BE2C (cell line): ENCODE results near the gene ANKRD1.
"Not testable (repeated sequence)": the region's sequence is repeated elsewhere in the genome, so short reads cannot be mapped to it uniquely, and the experiment has no call there.

Experiments
- DNase-seq: peaks from one replicate; pipeline ENCODE4 v3.0.0-alpha.2; 2020
- H3K27me3 ChIP-seq: fragments of 250-450 bp; sonication (Bioruptor Pico); 2 replicates; pipeline ENCODE4 v1.5.1; 2020; ENCODE audit warnings: mild to moderate bottlenecking
- H3K36me3 ChIP-seq: fragments of 250-450 bp; sonication (Bioruptor Pico); 2 replicates; pipeline ENCODE4 v1.5.1; 2020; ENCODE audit warnings: mild to moderate bottlenecking
- H3K4me1 ChIP-seq: fragments of 250-450 bp; sonication (Bioruptor Pico); 2 replicates; pipeline ENCODE4 v1.5.1; 2020
- H3K4me3 ChIP-seq: 2 replicates; pipeline ENCODE4 v1.5.1; 2011; ENCODE audit warnings: low read depth, low read length
- H3K9me3 ChIP-seq: fragments of 250-450 bp; sonication (Bioruptor Pico); 2 replicates; pipeline ENCODE4 v1.5.1; 2020
- CTCF ChIP-seq: IDR thresholded peaks from 2 replicates; pipeline ENCODE4 v1.5.1; 2012; ENCODE audit warnings: mild to moderate bottlenecking, low read depth, low read length

ANKRD1 gene

GRCh38 chr10:90958781-90959180, 37.9 kb upstream of the ANKRD1 start:
- no peak for DNase-seq
- Histone ChIP-seq H3K36me3 (no peaks in the 10 kb centered on the region), H3K4me3 (no peak overlapping the region), H3K9me3 (no peaks in the 10 kb centered on the region), H3K4me1 (peaks cover 5% of the 10 kb centered on the region), H3K27me3 (no peaks in the 10 kb centered on the region)
- TF ChIP-seq CTCF = no peak

- H3K36me3 ChIP-seq = no peaks in the 10 kb centered on the region
- no peak for DNase-seq
- no peaks in the 10 kb centered on the region for H3K27me3 ChIP-seq
- H3K4me3 ChIP-seq = no peak overlapping the region
- no peaks in the 10 kb centered on the region for H3K9me3 ChIP-seq
- no peak for TF ChIP-seq CTCF
- no peaks in the 10 kb centered on the region for H3K4me1 ChIP-seq
Measured at GRCh38 chr10:90947030-90947960, 26.4 kb upstream of the ANKRD1 start.

- TF ChIP-seq CTCF = no peak
- no peaks in the 10 kb centered on the region for H3K36me3 ChIP-seq
- no peak for DNase-seq
- no peaks in the 10 kb centered on the region for H3K27me3 ChIP-seq
- no peak overlapping the region for H3K4me3 ChIP-seq
- H3K4me1 ChIP-seq = no peaks in the 10 kb centered on the region
- H3K9me3 ChIP-seq = no peaks in the 10 kb centered on the region
Measured at GRCh38 chr10:90945491-90946070, 24.7 kb upstream of the ANKRD1 start.

- H3K36me3 ChIP-seq = no peaks in the 10 kb centered on the region
- H3K9me3 ChIP-seq = no peaks in the 10 kb centered on the region
- H3K4me3 ChIP-seq = no peak overlapping the region
- no peak for DNase-seq
- H3K4me1 ChIP-seq = no peaks in the 10 kb centered on the region
- no peaks in the 10 kb centered on the region for H3K27me3 ChIP-seq
- TF ChIP-seq CTCF = no peak
Measured at GRCh38 chr10:90944749-90945148, 23.9 kb upstream of the ANKRD1 start.

- not testable (repeated sequence) for H3K36me3 ChIP-seq, DNase-seq, H3K9me3 ChIP-seq, H3K4me3 ChIP-seq, H3K27me3 ChIP-seq, H3K4me1 ChIP-seq
Measured at GRCh38 chr10:90942980-90943379, 22.1 kb upstream of the ANKRD1 start.

GRCh38 chr10:90939648-90940047, 18.8 kb upstream of the ANKRD1 start:
- Histone ChIP-seq H3K36me3 (no peaks in the 10 kb centered on the region), H3K4me1 (no peaks in the 10 kb centered on the region), H3K4me3 (no peak overlapping the region), H3K9me3 (no peaks in the 10 kb centered on the region), H3K27me3 (no peaks in the 10 kb centered on the region)
- no peak for DNase-seq
- TF ChIP-seq CTCF = no peak
